ENCODE data around the gene LHPP. TPM values are rescaled to one million over a fixed set of nuclear protein-coding genes. Genes with fewer than 3 reads are reported as not detected.
A peak's percentile ranks its signal among the peaks of the same experiment; 100 is the strongest.

The LHPP gene
- total and polyA plus RNA-seq, 8 donors, result 12.2 to 26.8 (median 15.0) TPM

- H3K4me1 ChIP-seq, result peaks cover 0 to 4% of the 10 kb centered on the region in 2 donors
- H3K27ac ChIP-seq, result no peak overlapping the region
- DNase-seq, result peak in 1 of 4 donors; percentile 58
- TF ChIP-seq, protein P1, sequence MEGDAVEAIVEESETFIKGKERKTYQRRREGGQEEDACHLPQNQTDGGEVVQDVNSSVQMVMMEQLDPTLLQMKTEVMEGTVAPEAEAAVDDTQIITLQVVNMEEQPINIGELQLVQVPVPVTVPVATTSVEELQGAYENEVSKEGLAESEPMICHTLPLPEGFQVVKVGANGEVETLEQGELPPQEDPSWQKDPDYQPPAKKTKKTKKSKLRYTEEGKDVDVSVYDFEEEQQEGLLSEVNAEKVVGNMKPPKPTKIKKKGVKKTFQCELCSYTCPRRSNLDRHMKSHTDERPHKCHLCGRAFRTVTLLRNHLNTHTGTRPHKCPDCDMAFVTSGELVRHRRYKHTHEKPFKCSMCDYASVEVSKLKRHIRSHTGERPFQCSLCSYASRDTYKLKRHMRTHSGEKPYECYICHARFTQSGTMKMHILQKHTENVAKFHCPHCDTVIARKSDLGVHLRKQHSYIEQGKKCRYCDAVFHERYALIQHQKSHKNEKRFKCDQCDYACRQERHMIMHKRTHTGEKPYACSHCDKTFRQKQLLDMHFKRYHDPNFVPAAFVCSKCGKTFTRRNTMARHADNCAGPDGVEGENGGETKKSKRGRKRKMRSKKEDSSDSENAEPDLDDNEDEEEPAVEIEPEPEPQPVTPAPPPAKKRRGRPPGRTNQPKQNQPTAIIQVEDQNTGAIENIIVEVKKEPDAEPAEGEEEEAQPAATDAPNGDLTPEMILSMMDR (IDR thresholded peaks at IDR 0.05), result no peak
- no peaks in the 10 kb centered on the region for H3K9me3 ChIP-seq
- ATAC-seq, result no peak
- H3K4me3 ChIP-seq, result no peak overlapping the region
- no peaks in the 10 kb centered on the region for H3K36me3 ChIP-seq
- intact Hi-C loops (cut with DNase I), result no loop called here
- no peaks in the 10 kb centered on the region for H3K27me3 ChIP-seq
These were observed 88.8 kb downstream of the LHPP start for GRCh38 chr10:124550293-124551034.

- H3K4me3 ChIP-seq, result no peak overlapping the region
- H3K27ac ChIP-seq, result no peak overlapping the region
- H3K9me3 ChIP-seq, result no peaks in the 10 kb centered on the region
- H3K27me3 ChIP-seq, result no peaks in the 10 kb centered on the region
- TF ChIP-seq, protein P1 (IDR thresholded peaks at IDR 0.05), result no peak
- peaks cover 0 to 4% of the 10 kb centered on the region in 2 donors for H3K4me1 ChIP-seq
- no peaks in the 10 kb centered on the region for H3K36me3 ChIP-seq
- intact Hi-C loops (cut with DNase I), result no loop called here
- DNase-seq (no peak), ATAC-seq (no peak)
These were observed 89.5 kb downstream of the LHPP start for GRCh38 chr10:124551097-124551496.

GRCh38 chr10:124551755-124552154, 90.1 kb downstream of the LHPP start:
- ATAC-seq (no peak), DNase-seq (no peak)
- Histone ChIP-seq H3K27ac (no peak overlapping the region), H3K27me3 (no peaks in the 10 kb centered on the region), H3K36me3 (no peaks in the 10 kb centered on the region), H3K4me3 (no peak overlapping the region), H3K9me3 (no peaks in the 10 kb centered on the region), H3K4me1 (peaks cover 0 to 4% of the 10 kb centered on the region in 2 donors)
- intact Hi-C loops (cut with DNase I), result no loop called here
- TF ChIP-seq, protein P1 (IDR thresholded peaks at IDR 0.05), result no peak

DNA sequence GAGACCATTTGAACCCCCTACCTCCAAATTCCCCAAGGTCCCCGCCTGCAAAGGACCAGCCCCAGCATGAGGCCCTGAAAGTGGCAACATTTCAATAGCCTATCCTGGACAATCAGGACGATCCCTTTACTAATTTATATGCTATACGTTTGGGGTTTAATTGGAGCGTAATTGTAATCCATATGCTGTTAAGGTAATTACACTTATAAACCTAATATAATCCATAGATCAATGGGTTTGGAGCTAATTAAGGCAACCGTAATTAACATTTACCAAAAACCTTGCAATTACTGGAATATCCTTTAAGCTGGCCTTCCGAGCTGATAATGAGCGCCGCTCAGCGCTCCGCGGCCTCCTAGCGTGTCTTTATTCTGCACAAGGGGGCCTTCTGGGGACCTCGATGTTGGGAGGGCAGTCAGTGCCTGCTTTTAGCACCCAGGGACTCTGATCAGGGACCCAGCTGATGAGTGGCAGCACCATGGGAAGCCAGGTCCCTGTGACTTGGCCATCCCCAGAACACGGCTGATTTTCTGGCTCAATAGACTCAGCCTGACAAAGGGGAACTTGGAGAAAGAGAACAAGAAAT, 91.2 kb downstream of the LHPP start:
- Histone ChIP-seq H3K27me3 (no peaks in the 10 kb centered on the region), H3K27ac (no peak overlapping the region), H3K4me3 (no peak overlapping the region), H3K36me3 (no peaks in the 10 kb centered on the region), H3K4me1 (peaks cover 0 to under 1% of the 10 kb centered on the region in 2 donors), H3K9me3 (no peaks in the 10 kb centered on the region)
- no peak for ATAC-seq
- TF ChIP-seq, protein P1 (IDR thresholded peaks at IDR 0.05), result no peak
- DNase-seq, result peak in 1 of 4 donors; percentile 57
- intact Hi-C loops (cut with DNase I), result no loop called here

GRCh38 chr10:124554085-124554858, 92.6 kb downstream of the LHPP start:
- Histone ChIP-seq H3K4me3 (no peak overlapping the region), H3K9me3 (no peaks in the 10 kb centered on the region), H3K27ac (no peak overlapping the region), H3K27me3 (no peaks in the 10 kb centered on the region), H3K4me1 (peaks cover 0 to under 1% of the 10 kb centered on the region in 2 donors), H3K36me3 (no peaks in the 10 kb centered on the region)
- DNase-seq, result peak in 1 of 4 donors; percentile 36
- intact Hi-C loops (cut with DNase I), result no loop called here
- no peak for ATAC-seq
- TF ChIP-seq, protein P1 (IDR thresholded peaks at IDR 0.05), result no peak

Data from left lung (tissue), 10 donors.